MCF 10A (cell line): ENCODE results near the gene KPNA2. TPM values are rescaled to one million over a fixed set of nuclear protein-coding genes. Genes with fewer than 3 reads are reported as not detected.
"Not testable (repeated sequence)": the region's sequence is repeated elsewhere in the genome, so short reads cannot be mapped to it uniquely, and the experiment has no call there.

Source experiments
- BruUV-seq: library from RNA; stranded (reverse); fragments of 400-500 nt; replicated peaks from 2 replicates; lab custom pipeline; 2021; lab: Mats Ljungman, UMichigan
- CTCF ChIA-PET: fragments of 300-600 bp; sonication (Branson Sonifier 250); formaldehyde crosslinking; extraction: SDS; loops from one replicate; lab custom pipeline; 2021; ENCODE audit warnings: antibody characterized with exemption, inconsistent platforms; lab: Yijun Ruan, JAX
- POLR2A ChIA-PET: fragments of 300-600, 350-650 bp; sonication (Branson Sonifier 250); formaldehyde crosslinking; extraction: SDS; loops from one replicate; lab custom pipeline; 2020; ENCODE audit warnings: antibody characterized with exemption, inconsistent platforms; lab: Yijun Ruan, JAX
- DNase-seq: peaks from one replicate; pipeline ENCODE4 v3.0.0-alpha.2; 2018; ENCODE audit not compliant: unreplicated experiment
- H3K27ac Mint-ChIP-seq: one replicate; pipeline ENCODE4 v1.8.0; 2022; ENCODE audit warnings: mild to moderate bottlenecking, low read depth, mixed read lengths; ENCODE audit not compliant: unreplicated experiment
- H3K27me3 Mint-ChIP-seq: one replicate; pipeline ENCODE4 v1.8.0; 2022; ENCODE audit warnings: mixed read lengths; ENCODE audit not compliant: insufficient read depth, unreplicated experiment
- H3K36me3 Mint-ChIP-seq: one replicate; pipeline ENCODE4 v1.8.0; 2022; ENCODE audit warnings: mild to moderate bottlenecking, moderate library complexity, mixed read lengths; ENCODE audit not compliant: insufficient read depth, unreplicated experiment
- H3K4me1 Mint-ChIP-seq: one replicate; pipeline ENCODE4 v1.8.0; 2022; ENCODE audit warnings: mixed read lengths; ENCODE audit not compliant: insufficient read depth, unreplicated experiment
- H3K4me3 Mint-ChIP-seq: one replicate; pipeline ENCODE4 v1.8.0; 2022; ENCODE audit warnings: mild to moderate bottlenecking, moderate library complexity, mixed read lengths; ENCODE audit not compliant: unreplicated experiment
- H3K9me3 Mint-ChIP-seq: one replicate; pipeline ENCODE4 v1.8.0; 2022; ENCODE audit warnings: mixed read lengths; ENCODE audit not compliant: unreplicated experiment
- CTCF ChIP-seq: fragments of 200-600 bp; IDR thresholded peaks from one replicate; pipeline ENCODE4 v1.8.0; 2022; ENCODE audit warnings: antibody characterized with exemption, mild to moderate bottlenecking; ENCODE audit not compliant: unreplicated experiment
- intact Hi-C: fragments of 100-400 bp; cut with micrococcal nuclease; formaldehyde crosslinking; loops from 2 replicates; pipeline ENCODE4 v1.14.1; 2022
- total RNA-seq: library from RNA; stranded (reverse); gene quantifications from 2 replicates; pipeline ENCODE4 v1.2.3, GENCODE V29; 2022

Gene KPNA2
- total RNA-seq, 1 experiment from 2014 or later = 132 TPM

GRCh38 chr17:68019675-68020408 is 15.7 kb upstream of the KPNA2 start:
- no peak for TF ChIP-seq CTCF
- CTCF ChIA-PET = interaction anchor here (0.6 to 1.7 kb wide), 6 partner anchors 8 to 408 kb away, joined by 3 to 8 read pairs (median 5); no protein-coding TSS in a partner anchor
- TSS peak; percentile 98 for BruUV-seq

GRCh38 chr17:68020409-68020756 is 15.2 kb upstream of the KPNA2 start:
- no peak for TF ChIP-seq CTCF
- intact Hi-C loops = loop anchor here (1.0 kb wide), 1 partner anchor 15 kb away; the partner anchor contains the start of gene KPNA2
- H3K36me3 Mint-ChIP-seq = peaks cover 15% of the 10 kb centered on the region
- ChIA-PET POLR2A (interaction anchor here (0.6 to 2.6 kb wide), 12 partner anchors 8 to 468 kb away, joined by 3 to 84 read pairs (median 6); partner anchors contain the start of genes AMZ2, C17orf58 and KPNA2), CTCF (interaction anchor here (0.6 to 1.7 kb wide), 4 partner anchors 9 to 408 kb away, joined by 4 to 8 read pairs (median 6); no protein-coding TSS in a partner anchor)
- peaks cover 6% of the 10 kb centered on the region for H3K4me1 Mint-ChIP-seq
- TSS peak; percentile 50 for BruUV-seq
- H3K27ac Mint-ChIP-seq = peak overlapping the region; percentile 84
- H3K9me3 Mint-ChIP-seq = no peaks in the 10 kb centered on the region
- H3K27me3 Mint-ChIP-seq = no peaks in the 10 kb centered on the region
- DNase-seq = peak; percentile 29
- peak overlapping the region; percentile 86 for H3K4me3 Mint-ChIP-seq

More at GRCh38 chr17:68019675-68020408, 15.7 kb upstream of the KPNA2 start:
- H3K27ac Mint-ChIP-seq = peak overlapping the region; percentile 84
- H3K9me3 Mint-ChIP-seq = no peaks in the 10 kb centered on the region
- no peaks in the 10 kb centered on the region for H3K27me3 Mint-ChIP-seq
- peaks cover 15% of the 10 kb centered on the region for H3K36me3 Mint-ChIP-seq
- intact Hi-C loops = loop anchor here (1.0 to 2.0 kb wide), 2 partner anchors 15 to 25 kb away; partner anchors contain the start of gene KPNA2
- POLR2A ChIA-PET = interaction anchor here (0.6 to 2.6 kb wide), 15 partner anchors 8 to 820 kb away, joined by 3 to 84 read pairs (median 4); partner anchors contain the start of genes AMZ2, C17orf58 and KPNA2
- H3K4me3 Mint-ChIP-seq = peak overlapping the region; percentile 86
- peaks cover 6% of the 10 kb centered on the region for H3K4me1 Mint-ChIP-seq
- DNase-seq = peak; percentile 95

GRCh38 chr17:68020791-68021190 is 14.7 kb upstream of the KPNA2 start:
- peaks cover 15% of the 10 kb centered on the region for H3K36me3 Mint-ChIP-seq
- H3K27me3 Mint-ChIP-seq, H3K4me1 Mint-ChIP-seq, H3K9me3 Mint-ChIP-seq, BruUV-seq, H3K27ac Mint-ChIP-seq, DNase-seq: not testable (repeated sequence)
- POLR2A ChIA-PET = interaction anchor here (0.6 to 2.6 kb wide), 9 partner anchors 15 to 467 kb away, joined by 3 to 84 read pairs (median 4); partner anchors contain the start of genes AMZ2, C17orf58 and KPNA2
- CTCF ChIA-PET = interaction anchor here (0.6 to 1.7 kb wide), 3 partner anchors 9 to 407 kb away, joined by 4 to 8 read pairs (median 4); no protein-coding TSS in a partner anchor
- intact Hi-C loops = loop anchor here (1.0 kb wide), 1 partner anchor 15 kb away; the partner anchor contains the start of gene KPNA2
- H3K4me3 Mint-ChIP-seq = peak overlapping the region; percentile 86

- Mint-ChIP-seq H3K4me3 (no peak overlapping the region), H3K27ac (no peak overlapping the region), H3K9me3 (no peaks in the 10 kb centered on the region), H3K27me3 (no peaks in the 10 kb centered on the region), H3K36me3 (peaks cover 15% of the 10 kb centered on the region), H3K4me1 (peaks cover 6% of the 10 kb centered on the region)
- no TSS peak for BruUV-seq
- TF ChIP-seq CTCF = no peak
- ChIA-PET POLR2A (no interaction called here), CTCF (interaction anchor here (0.6 kb wide), 1 partner anchor 523 kb away, joined by 3 read pairs; no protein-coding TSS in a partner anchor)
- DNase-seq = no peak
- intact Hi-C loops = no loop called here
These were observed 13.6 kb upstream of the KPNA2 start for GRCh38 chr17:68021963-68022362.

- not testable (repeated sequence) for H3K4me3 Mint-ChIP-seq
These were observed 13.0 kb upstream of the KPNA2 start for GRCh38 chr17:68022547-68022946.

More at GRCh38 chr17:68022547-68022946, 13.0 kb upstream of the KPNA2 start:
- BruUV-seq, H3K27ac Mint-ChIP-seq, intact Hi-C loops, POLR2A ChIA-PET, H3K4me1 Mint-ChIP-seq, H3K9me3 Mint-ChIP-seq, DNase-seq, H3K27me3 Mint-ChIP-seq: not testable (repeated sequence)
- peaks cover 15% of the 10 kb centered on the region for H3K36me3 Mint-ChIP-seq
- CTCF ChIA-PET = interaction anchor here (0.6 kb wide), 1 partner anchor 524 kb away, joined by 3 read pairs; no protein-coding TSS in a partner anchor
